HuH-7 (cell line): ENCODE measurements around the gene CLNK.

Experiments used
- DNase-seq: peaks from one replicate; pipeline ENCODE4 v3.0.0; 2011; ENCODE audit warnings: low spot score

CLNK gene

DNA sequence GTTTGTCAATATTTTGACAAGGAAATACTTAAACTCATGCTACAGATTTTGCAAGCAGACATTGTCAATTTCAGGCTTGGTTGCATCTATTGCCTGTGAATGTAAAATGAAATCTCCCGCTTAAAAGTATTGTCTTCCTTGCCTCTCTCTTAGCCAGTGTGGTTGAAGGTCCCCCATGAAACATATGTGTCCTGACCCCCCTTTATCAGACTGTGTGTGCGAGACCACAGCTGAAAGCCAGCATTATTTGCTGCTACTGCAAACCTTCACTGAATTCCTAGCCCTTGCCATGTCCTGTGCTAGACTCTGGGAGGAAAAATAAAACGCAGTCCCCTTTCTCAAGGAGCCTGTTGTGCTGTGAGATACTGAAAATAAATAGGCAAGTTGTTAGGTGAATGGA is 16.6 kb upstream of the CLNK start:
- no peak for DNase-seq

DNA sequence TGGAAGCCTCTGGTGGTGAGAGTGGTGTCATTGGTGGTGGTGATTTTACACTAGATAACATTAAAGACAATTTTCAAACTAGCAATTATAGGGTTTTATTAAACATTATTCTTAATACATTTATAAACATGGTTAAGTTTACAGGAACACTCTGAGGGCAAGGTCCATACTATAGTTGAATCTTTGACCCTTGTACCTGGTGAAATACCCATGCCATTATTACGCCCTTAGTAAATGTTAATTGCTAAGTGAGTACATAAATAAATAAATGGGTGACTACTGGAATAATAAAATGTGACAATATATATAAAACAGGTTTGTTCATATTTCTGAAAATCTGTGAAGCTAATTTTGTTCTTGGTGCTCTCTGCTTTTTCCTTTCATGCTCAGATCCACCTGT is 13.6 kb upstream of the CLNK start:
- no peak for DNase-seq

DNA sequence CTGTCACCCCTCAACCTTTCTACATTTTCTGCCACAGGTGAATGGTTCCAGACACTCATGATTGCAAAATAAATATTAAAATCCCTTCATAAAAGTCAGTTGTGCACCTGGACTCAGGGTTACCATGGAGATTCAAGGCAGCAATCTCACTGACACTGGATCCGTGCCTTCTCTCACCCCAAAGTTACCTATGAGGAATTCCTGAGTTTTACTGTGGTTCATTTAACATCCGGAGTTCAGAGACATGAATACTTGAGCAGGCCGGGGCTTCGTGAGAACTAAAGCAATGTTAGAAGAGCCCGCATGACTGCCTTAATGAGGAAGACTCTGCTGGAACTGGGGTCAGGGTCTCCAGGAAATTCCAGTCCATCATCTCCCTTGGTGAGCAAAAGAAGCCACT is 12.5 kb upstream of the CLNK start:
- no peak for DNase-seq

DNA sequence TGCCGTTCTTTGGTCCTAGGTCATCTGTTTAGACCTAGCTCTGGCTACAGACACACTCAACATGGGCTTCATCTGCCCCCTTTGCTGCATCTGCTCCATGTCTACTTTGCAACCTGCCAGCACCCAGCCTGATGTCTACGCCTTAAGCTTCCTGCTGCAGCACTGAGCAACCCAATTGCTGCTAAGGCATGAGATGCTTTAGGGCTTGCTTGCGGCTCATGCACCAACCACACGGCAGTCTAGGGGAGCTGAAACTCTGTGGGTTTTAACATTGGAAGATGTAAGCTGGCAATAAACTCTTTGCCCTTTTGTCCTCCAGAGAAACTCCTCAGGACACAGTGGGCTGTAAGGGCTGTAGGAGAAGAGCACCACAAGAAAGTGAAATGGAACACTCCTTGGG is 11.7 kb upstream of the CLNK start:
- DNase-seq = no peak

DNA sequence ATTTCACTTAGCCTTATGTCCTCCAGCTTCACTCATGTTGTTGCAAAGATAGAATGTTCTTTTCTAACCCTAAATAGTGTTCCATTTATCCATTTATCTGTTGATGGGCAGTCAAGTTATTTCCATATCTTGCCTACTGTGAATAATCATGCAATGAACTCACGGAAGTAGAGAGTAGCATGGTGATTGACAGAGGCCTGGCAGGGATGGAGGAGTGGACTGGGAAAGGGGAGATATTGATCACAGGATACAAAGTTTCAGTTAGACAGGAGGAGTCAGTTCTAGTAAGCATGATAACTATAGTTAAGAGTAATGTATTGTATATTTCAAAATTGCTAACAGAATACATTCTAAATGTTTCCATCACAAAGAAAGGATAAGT is 10.3 kb upstream of the CLNK start:
- no peak for DNase-seq

DNA sequence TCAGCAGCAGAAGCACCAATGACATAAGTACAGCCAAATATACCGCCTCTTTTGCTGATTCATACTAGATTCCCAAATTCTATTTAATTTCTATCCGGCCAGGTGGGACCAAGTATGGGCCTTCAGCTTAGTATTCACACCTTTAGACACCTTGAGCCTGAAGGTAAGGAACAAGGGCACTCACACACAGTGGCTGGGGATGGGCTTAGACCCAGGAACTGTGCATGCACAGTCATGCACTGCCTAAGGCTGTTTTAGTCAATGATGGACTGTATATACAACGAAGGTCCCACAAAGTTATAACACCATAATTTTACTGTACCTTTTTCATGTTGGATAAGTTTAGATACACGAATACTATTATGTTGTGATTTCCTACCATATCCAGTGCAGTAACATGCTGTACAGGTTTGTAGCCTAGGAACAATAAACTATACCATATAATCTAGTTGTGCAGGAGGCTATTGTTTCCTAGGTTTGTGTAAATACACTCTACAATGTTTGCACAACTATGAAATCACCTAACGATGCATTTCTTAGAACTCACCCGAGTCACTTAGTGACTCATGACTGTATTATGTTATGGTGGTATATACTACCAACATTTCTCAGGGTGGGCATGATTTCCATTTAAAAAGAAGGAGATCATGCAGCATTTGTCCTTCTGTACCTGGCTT is 9.7 kb upstream of the CLNK start:
- DNase-seq = no peak

DNA sequence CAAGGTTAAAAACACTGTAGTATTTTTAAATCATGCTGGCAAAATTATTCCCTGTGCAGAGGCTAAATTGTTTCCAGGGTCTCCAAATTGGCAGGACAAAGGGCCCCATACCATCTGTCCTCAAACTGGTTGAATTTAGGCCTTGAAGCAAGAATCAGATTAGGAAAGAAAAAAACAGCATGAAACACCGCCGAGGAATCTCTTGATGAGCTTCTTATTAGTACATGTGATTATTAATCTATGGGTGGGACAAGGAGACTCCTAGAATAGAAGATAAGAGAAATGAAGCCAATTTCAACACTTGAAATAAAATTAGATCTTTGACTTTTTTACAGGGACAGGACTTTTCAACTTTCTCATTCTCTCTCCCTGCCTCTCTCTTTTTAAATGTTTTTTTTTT is 7.1 kb upstream of the CLNK start:
- DNase-seq = no peak

DNA sequence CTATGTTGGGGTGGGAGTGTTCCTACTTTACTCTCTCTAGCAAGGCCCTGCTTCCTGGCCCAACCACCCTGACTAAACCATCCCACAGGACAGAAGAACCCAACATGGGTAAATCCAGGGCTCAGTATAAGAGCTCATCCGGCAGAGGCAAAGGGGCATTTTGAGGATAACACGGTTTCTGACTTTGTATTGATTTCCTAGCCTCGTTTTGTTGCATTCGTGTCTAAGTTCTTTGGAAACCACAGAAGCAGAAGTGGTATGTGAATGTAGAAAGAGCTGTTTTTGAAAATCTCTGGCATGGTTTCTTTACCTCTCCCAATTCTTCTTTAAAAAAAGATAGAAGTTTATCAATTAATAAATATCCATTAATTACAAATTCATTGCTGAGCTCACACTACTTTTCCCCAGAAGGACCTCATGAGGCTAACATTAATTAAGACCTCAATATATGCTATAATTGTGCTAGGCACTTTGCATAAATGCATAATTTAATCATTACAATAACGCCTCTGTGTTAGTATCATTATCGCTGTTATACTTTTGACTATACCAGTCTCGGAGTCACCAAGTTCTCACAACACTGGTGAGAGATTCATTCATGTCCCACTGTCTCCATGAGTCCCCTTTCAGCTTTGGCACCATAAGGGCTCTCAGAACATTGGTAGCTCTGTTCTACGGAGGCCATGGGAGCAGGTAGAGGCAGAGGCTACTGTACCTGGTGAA is 5.8 kb upstream of the CLNK start:
- DNase-seq = no peak

DNA sequence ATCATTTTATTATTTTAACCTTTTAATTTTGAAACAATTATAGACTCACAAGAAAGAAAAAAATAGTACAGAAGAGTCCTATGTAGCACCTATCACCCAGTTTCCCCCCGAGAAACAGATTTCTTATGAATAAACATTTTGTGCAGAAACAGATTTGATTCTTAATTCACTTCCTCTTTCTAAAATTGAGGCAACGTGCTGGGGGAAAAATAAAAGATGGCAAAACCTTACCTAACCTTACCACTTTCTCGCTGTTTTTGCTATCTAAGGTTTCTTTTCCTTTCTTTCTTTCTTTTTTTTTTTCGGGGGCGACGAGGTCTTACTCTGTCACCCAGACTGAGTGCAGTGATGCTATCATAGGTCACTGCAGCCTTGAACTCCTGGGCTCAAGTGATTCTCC is 4.3 kb upstream of the CLNK start:
- no peak for DNase-seq

DNA sequence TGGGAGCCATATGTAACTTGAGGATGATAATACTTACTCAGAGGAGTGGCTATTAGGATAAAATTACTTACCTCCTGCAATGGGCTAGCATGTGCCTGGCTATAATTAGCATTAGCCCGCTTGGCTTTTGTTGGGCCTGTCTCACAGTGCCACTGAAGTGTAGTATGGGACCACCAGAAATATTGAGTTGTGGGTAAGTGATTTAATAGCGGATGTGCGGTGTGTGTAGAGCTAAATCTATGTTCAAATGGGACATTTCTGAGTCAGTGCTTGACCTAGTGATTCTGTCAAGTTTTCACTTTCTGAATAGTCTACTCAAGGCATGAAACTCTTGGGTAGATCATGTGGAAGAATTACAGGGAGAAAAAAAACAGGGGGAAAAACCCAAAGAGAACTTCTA is 3.5 kb upstream of the CLNK start:
- DNase-seq = no peak

DNA sequence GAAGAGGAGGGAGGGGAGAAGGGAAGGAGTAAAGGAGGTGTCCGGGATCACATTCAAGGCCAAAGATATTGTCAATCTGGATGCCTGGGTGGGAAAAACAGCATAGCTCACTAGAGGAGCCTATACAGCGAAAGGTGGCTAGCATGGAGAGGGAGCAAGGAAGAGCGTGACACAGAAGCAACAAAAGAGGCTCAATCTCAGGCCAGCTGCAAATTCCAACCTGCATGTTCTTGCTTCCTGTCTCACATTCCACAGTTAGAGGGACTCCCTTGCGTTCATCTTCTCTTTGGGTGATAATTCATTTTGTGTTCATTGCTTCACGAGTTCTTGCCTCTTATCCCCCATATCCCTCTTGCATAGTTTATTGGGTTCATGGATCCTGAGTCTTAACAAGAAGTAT is 3.0 kb upstream of the CLNK start:
- no peak for DNase-seq

DNA sequence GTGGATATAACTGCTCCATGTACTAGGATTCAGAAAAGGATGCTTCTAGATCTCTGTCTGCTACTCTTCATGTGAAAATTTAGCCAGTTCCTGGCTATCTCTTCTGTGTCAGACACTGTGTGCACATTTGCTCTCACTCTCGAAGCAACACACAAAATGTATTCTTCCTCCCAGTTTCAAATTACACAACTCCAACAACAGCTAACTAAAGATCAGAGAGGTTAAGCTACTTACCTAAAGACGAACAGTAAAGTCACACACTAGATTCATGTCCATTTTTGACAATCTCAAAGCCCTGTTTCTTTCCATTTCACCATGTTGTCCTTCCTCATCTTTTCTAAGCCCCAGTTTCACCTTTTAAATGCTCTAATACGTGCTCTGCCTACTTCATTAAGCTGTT is 2.2 kb downstream of the CLNK start:
- DNase-seq = no peak

DNA sequence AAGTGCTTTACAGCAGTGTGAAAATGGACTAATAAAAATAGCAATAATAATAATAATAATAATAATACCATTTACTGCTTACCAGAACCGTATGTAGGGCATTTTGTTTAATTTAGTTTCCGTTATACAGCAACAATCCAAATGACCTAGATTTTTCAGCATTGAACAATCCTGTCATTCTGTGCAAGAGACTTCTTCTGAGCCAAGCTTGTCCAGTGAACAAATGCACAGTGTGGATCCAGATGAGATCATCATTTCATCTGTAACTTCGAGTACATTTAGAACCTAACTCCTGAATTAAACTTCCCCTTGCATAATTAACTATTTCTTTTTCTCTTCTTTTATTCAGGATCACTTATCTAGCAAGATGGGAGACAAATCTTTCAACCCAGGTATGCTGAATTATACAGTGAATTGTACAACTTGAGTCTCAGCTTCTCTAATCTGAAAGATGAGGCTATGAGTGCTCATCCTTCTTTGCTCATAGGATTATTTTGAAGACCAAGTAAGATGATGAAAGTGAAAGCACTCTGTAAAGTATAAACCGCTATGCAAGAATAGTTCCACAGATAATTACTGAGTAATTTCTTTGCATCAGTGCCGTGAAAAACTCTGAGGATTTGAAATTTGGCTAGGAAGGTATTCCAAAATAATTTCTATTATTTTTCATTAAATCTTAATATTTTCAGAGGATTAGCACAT is 6.6 kb downstream of the CLNK start:
- DNase-seq = no peak

DNA sequence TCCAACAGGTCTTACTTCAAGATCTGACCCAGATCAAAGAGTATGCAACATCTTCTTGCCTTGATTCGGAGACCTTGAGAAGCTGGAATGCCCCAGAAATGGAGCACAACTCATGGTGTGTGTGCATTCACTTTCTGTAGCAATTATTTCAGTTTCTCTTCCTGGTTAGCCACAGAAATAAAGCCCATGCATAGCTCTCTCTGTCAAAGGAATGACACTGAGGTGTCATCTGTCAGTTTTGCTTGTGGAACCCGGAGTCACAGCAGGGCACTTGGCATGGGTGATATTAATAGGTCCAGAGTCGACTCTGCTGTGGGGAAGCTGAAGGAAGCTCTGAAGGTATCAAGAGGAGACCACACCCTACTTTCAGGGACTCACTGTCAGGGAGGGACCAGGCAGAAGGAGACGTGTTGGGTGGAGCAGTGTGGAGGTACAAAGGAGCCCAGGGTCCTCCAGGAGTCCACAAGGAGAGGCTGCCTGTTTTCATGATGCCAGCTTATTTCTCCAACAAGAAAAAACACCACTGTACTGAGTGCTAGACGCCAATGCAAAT is 10.7 kb downstream of the CLNK start:
- DNase-seq = no peak

DNA sequence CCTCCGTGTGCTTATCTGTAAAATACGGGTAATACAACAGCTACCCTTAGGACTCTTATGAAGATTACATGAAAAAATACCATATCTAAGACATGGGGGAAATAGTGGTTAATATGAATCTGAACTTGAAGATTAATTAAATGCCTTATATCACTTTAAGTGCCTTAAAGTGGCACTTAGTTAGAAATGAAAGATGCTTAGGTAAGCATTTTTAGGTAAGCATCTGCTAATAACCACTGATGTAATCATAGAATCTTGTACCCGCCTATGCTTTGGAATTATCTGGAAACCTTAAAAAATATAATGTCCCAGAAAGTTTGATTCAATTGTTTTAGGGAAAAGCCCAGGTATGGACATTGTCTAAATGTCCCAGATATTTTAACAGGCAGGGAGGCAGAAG is 12.2 kb downstream of the CLNK start:
- DNase-seq = no peak

DNA sequence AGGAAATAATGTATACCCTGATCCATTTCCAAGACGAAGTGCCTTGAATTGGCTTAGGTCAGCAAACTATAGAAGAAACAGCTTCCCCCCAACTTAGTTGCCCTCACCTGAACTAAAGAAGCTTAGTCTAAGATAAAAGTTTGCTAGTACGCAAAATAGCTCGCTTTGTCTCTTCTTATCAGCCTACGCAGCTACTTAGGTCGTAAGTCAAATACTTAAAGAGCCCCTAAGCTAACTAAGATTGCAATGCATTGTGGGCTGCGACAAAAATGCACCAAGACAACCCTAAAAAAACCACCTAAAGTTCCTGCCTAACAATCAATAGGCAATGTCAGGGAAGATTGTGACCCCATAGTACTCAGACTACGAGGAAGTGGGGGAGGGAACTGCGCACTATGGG is 12.8 kb downstream of the CLNK start:
- DNase-seq = no peak

DNA sequence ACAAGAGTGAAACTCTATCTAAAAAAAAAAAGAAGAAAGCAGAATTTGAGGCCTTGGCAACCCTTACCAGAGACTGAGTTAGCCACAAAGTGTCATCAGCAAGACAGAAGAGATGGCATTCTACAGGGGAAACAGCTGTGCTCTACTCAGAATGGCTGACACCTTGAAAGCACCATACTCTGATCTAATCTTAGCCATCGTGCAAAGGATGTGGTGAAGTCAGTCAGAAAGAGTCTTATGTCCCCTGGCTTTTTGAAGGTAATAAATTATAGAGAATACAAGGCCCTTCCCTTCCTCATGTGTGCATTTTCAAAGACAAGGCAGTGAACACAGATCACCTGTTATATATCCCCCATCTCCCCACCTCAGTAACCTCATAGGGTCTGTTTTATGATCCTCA is 13.2 kb downstream of the CLNK start:
- no peak for DNase-seq

DNA sequence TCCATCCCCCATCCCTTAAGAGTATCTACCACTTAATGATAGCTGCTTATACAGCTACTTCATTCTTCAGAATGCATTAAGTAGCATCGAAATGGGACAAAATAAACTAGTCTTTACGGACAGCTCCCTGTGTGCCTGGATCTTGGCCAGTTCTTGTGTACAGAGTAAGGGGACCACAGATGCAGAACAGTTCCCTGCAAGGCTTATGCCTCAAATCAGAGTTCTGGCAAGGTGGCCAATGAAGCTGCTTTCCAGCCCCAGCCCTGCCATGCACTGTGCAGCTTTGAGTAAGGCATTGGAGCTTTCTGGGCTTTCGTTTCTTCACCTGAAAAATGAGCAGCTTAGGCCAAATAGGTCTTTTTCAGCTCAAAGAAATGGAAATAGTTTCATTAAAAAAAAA is 14.2 kb downstream of the CLNK start:
- DNase-seq = no peak

DNA sequence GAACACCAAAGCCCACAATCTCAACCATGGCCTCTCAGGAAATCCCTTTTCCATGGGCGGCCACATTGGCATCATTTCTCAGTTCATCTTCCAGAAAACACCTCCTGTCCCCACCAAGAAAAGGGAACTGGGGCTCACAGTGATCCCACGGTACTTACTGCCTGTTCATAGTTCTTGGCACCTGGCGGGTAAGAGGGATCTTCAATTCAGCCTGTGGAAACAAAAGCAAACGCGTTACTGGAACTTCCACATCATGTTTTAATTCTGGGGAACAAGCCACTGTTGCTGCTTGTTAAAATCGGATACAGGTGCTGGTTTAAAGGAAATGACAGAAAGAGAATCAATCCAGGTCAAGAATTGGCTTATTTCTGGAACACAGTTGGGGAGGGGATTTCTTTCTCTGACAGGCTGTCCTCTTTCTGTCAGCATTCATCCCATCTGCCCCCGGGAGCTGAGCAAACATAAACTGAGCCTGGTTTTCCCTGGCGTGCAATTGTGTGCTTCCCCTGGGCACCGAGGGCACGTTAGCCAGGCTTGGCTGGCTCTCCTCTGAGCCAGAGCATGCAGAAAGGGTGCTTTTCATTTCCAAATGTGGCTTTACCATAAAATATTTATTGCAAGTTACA is 16.8 kb downstream of the CLNK start:
- no peak for DNase-seq

DNA sequence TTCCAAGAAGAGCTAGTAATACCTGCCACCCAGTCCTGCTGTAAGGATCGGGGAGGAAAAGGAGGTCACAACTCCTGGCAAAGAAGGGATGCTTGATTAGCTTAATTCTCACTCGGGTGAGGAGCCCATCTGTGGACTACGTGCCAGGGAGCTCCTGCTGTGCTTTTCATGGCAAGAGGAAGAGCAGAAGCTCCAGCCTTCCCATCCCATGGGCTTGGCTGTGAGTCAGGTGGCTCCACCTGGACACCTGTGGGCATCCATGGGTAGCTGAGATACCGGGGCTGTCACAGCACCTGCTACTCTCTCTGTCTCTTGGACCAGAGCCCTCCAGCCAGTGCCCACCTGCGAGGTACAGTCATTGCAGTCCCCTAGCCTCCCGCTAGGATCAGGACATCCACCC is 18.0 kb downstream of the CLNK start:
- DNase-seq = peak; percentile 2

DNA sequence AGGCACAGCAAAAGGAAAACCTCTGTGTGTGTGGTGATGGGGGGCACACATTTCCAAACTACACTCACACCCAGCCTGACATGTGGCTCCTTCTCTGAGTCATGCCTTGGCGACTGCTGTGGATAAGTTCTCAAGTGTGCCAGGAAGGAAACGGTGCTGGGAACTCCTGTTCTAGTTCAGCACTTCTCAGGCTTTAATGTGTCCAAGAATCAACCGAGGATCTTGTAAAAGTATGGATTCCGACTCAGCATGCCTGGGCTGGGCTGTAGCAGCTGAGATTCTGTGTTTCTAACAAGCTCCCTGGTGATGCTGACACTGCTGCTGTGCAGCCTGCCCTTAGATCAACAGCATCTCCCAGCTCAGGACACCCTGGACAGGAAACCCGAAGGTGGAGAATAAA is 20.2 kb downstream of the CLNK start:
- DNase-seq = no peak

DNA sequence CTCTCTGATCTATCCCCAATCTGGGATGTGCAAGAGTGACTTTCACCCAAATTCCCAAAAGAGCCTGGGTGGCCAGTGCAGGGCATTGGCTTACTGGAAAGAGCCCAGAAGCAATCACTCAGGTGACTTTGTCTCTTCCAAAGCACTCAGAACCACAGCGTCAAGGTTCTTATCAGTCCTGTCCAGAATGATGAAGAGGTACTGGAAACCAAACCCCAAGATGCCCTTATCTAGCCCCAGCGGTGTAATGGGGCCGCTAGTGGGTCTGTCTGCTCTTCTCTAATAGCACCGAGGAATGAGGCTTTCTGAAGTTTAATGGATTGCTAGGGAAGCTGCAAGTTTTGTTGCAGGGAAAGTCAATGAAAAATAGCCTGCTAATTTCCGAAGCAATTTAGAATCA is 21.6 kb downstream of the CLNK start:
- no peak for DNase-seq

DNA sequence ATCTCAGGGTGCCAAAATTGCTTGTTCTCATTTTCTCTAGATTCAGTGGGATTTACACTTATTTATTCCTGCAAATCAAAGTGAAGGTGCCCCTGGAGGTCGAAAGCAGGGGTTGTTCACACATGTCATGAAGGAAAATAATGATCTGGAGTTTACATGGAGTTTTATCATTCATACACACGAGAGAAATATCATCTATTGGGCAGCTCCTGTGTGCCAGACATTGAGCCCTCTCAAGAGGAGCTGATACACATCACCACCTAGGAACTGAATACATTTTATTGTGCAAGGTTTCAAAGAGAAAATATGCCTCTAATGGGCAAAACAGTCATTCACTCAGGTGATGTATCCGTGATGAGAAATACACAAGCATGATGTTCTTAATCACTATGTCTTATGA is 23.5 kb downstream of the CLNK start:
- no peak for DNase-seq
